K562 (cell line): Measurements from ENCODE around the gene ZFPM1. TPM values are rescaled to one million over a fixed set of nuclear protein-coding genes. Genes with fewer than 3 reads are reported as not detected.

ENCODE experiments used
- BRD4 ChIP-seq: fragments of 200-600 bp; sonication (generic); IDR thresholded peaks from 2 replicates; pipeline ENCODE4 v1.6.1; 2017; ENCODE audit warnings: inconsistent platforms
- CTBP1 ChIP-seq: fragments of 450-650 bp; IDR thresholded peaks from 2 replicates; pipeline ENCODE4 v1.6.1; 2016; ENCODE audit warnings: borderline replicate concordance
- GTF2E2 ChIP-seq: fragments of 200-800 bp; sonication (Bioruptor generic); IDR thresholded peaks from 2 replicates; pipeline ENCODE4 v1.6.1; 2016; ENCODE audit warnings: missing genetic modification characterization, missing compliant biosample characterization
- KDM1A ChIP-seq, 2 experiments: fragments of 450-650 bp; IDR thresholded peaks; 2 replicates each; pipeline ENCODE4 v1.6.1; 2016; ENCODE audit warnings: mild to moderate bottlenecking in 2 of 2
- MEIS2 ChIP-seq: fragments of 450-650 bp; IDR thresholded peaks from 2 replicates; pipeline ENCODE4 v1.6.1; 2014; ENCODE audit warnings: mild to moderate bottlenecking; ENCODE audit not compliant: partially characterized antibody
- MTA2 ChIP-seq: fragments of 450-650 bp; IDR thresholded peaks from 2 replicates; pipeline ENCODE4 v1.6.1; 2016; ENCODE audit warnings: low read depth
- PCBP2 ChIP-seq: fragments of 200-400 bp; formaldehyde crosslinking; IDR thresholded peaks from 2 replicates; pipeline ENCODE4 v1.6.1; 2018; ENCODE audit warnings: low read length, low read depth, mild to moderate bottlenecking, moderate library complexity; ENCODE audit not compliant: poor library complexity, severe bottlenecking
- POU5F1 ChIP-seq: fragments of 150-350 bp; IDR thresholded peaks from 2 replicates; pipeline ENCODE4 v1.6.1; 2014; ENCODE audit warnings: borderline replicate concordance, low read length, low read depth, mild to moderate bottlenecking; ENCODE audit not compliant: partially characterized antibody
- RAD51 ChIP-seq: fragments of 450-650 bp; IDR thresholded peaks from 2 replicates; pipeline ENCODE4 v1.7.1; 2016; ENCODE audit warnings: low read depth, mild to moderate bottlenecking, borderline replicate concordance
- RBBP5 ChIP-seq: fragments of 200-600 bp; sonication (generic); IDR thresholded peaks from 2 replicates; pipeline ENCODE4 v1.6.1; 2012; ENCODE audit warnings: borderline replicate concordance, mild to moderate bottlenecking, low read length, control low read depth, inconsistent platforms; ENCODE audit not compliant: insufficient read depth, poor library complexity, severe bottlenecking
- TCF7 ChIP-seq: sonication (generic); IDR thresholded peaks from 2 replicates; pipeline ENCODE4 v1.6.1; 2016; ENCODE audit warnings: antibody characterized with exemption, borderline replicate concordance
- ZNF780A ChIP-seq: fragments of 250-450 bp; sonication (Bioruptor Pico); IDR thresholded peaks from 2 replicates; pipeline ENCODE4 v1.5.0; 2021; ENCODE audit warnings: mild to moderate bottlenecking
- polyA plus RNA-seq, 8 experiments: library from polyadenylated mRNA; depleted of rRNA in 4 of 8; stranded (reverse) in 5 of 8; unstranded in 3 of 8; fragments of >200 nt; fragmentation: Nextera tagmentation in 2 of 8; fragmentation: Illumina TruSeq in 1 of 8; extraction: Ambion mirVana in 2 of 8; extraction: Trizol in 1 of 8; gene quantifications; 2 replicates each; pipeline versions ENCODE4 v1.2.1 to v1.2.3, GENCODE V29; 2011 to 2014; ENCODE audit warnings: inconsistent platforms in 1 of 8, missing spikeins in 1 of 8
- total RNA-seq, 7 experiments: library from RNA; depleted of rRNA in 6 of 7; stranded (reverse); fragments of >200 nt in 6 of 7; fragmentation: Illumina TruSeq in 2 of 7; extraction: Trizol in 2 of 7; gene quantifications; 2 replicates each; pipeline versions ENCODE4 v1.2.1 to v1.2.3, GENCODE V29; 2011 to 2021; ENCODE audit warnings: low replicate concordance in 1 of 7
- TF ChIP-seq, protein P1 (sequence below): fragments of 250-450 bp; sonication (Bioruptor Pico); IDR thresholded peaks from 2 replicates; pipeline ENCODE4 v1.5.0; 2020; ENCODE audit warnings: mild to moderate bottlenecking
- TF ChIP-seq, protein P2 (sequence below): fragments of 450-650 bp; formaldehyde crosslinking; conservative IDR thresholded peaks from 2 replicates; pipeline ENCODE4 v1.4.0; 2022; ENCODE audit warnings: mild to moderate bottlenecking, missing genetic modification characterization
- TF ChIP-seq, protein P3 (sequence below): IDR thresholded peaks from 3 replicates; pipeline ENCODE4 v1.6.1; 2011; ENCODE audit warnings: borderline replicate concordance, mild to moderate bottlenecking; ENCODE audit not compliant: insufficient read length, insufficient read depth
- TF ChIP-seq, protein P4 (sequence below): fragments of 200-800 bp; sonication (Bioruptor generic); IDR thresholded peaks from 2 replicates; pipeline ENCODE4 v1.6.1; 2017; ENCODE audit warnings: missing genetic modification characterization, missing compliant biosample characterization
- TF ChIP-seq, protein P5 (sequence below): fragments of 250-450 bp; sonication (Bioruptor Pico); IDR thresholded peaks from 2 replicates; pipeline ENCODE4 v1.5.0; 2021

ZFPM1 gene
- total and polyA plus RNA-seq, 9 of the 15 experiments (the other 6 are each of a cell fraction or from before 2014, with no cell fraction given), result 0.03 to 35.9 (median 1.4) TPM

DNA sequence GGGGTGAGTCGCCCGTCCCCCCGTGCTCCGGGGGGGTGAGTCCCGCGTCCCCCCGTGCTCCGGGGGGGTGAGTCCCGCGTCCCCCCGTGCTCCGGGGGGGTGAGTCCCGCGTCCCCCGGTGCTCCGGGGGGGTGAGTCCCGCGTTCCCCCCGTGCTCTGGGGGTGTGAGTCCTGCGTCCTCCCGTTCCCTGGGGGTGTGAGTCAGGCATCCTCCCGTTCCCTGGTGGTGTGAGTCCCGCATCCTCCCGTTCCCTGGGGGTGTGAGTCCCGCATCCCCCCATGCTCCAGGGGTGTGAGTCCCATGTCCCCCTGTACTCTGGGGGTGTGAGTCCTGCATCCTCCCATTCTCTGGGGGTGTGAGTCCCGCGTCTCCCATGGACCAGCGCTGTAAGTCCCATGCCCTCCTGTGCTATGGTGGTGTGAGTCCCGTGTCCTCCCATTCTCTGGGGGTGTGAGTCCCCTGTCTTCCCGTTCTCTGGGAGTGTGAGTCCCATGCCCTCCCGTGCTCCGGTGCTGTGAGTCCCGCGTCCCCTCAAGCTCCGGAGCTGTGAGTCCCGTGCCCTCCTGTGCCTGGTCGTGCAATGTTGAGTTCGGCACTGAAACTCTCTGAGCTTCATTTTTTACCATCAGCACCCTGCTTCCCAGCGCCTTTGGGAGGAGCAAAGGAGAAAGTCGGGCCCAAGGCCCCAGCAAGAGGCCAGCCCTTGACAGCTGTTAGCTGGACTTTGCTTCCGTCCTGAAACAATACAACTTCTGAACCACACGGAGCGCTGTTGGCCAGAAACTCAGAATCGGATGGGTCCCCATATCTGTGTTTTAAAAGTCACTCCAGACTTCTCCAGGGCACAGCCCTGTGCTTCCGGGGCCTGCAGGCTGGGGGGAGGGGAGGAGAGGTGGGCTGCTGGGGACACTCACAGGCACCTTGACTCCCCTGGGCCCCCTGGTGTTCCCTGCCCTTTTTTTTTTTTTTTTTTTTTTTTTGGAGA lies 105.7 kb downstream of the ZFPM1 start (continued):
- TF ChIP-seq PCBP2 (no peak), GTF2E2 (tag) (no peak), RAD51 (no peak), MTA2 (no peak), POU5F1 (no peak), MEIS2 (peak; percentile 67), ZNF780A (CRISPR knock-in tag) (no peak), KDM1A (IDR thresholded peaks at IDR 0.05) (no peak), BRD4 (no peak), CTBP1 (peak; percentile 34; the same call in 1 of the 2 replicates), TCF7 (no peak), RBBP5 (no peak)
- TF ChIP-seq, protein P1, sequence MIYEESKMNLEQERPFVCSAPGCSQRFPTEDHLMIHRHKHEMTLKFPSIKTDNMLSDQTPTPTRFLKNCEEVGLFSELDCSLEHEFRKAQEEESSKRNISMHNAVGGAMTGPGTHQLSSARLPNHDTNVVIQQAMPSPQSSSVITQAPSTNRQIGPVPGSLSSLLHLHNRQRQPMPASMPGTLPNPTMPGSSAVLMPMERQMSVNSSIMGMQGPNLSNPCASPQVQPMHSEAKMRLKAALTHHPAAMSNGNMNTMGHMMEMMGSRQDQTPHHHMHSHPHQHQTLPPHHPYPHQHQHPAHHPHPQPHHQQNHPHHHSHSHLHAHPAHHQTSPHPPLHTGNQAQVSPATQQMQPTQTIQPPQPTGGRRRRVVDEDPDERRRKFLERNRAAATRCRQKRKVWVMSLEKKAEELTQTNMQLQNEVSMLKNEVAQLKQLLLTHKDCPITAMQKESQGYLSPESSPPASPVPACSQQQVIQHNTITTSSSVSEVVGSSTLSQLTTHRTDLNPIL (CRISPR knock-in tag), result no peak
- TF ChIP-seq, protein P2, sequence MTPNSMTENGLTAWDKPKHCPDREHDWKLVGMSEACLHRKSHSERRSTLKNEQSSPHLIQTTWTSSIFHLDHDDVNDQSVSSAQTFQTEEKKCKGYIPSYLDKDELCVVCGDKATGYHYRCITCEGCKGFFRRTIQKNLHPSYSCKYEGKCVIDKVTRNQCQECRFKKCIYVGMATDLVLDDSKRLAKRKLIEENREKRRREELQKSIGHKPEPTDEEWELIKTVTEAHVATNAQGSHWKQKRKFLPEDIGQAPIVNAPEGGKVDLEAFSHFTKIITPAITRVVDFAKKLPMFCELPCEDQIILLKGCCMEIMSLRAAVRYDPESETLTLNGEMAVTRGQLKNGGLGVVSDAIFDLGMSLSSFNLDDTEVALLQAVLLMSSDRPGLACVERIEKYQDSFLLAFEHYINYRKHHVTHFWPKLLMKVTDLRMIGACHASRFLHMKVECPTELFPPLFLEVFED (CRISPR knock-in tag), result no peak
- TF ChIP-seq, protein P3, sequence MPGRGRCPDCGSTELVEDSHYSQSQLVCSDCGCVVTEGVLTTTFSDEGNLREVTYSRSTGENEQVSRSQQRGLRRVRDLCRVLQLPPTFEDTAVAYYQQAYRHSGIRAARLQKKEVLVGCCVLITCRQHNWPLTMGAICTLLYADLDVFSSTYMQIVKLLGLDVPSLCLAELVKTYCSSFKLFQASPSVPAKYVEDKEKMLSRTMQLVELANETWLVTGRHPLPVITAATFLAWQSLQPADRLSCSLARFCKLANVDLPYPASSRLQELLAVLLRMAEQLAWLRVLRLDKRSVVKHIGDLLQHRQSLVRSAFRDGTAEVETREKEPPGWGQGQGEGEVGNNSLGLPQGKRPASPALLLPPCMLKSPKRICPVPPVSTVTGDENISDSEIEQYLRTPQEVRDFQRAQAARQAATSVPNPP, result no peak
- TF ChIP-seq, protein P4, sequence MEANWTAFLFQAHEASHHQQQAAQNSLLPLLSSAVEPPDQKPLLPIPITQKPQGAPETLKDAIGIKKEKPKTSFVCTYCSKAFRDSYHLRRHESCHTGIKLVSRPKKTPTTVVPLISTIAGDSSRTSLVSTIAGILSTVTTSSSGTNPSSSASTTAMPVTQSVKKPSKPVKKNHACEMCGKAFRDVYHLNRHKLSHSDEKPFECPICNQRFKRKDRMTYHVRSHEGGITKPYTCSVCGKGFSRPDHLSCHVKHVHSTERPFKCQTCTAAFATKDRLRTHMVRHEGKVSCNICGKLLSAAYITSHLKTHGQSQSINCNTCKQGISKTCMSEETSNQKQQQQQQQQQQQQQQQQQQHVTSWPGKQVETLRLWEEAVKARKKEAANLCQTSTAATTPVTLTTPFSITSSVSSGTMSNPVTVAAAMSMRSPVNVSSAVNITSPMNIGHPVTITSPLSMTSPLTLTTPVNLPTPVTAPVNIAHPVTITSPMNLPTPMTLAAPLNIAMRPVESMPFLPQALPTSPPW (CRISPR knock-in tag), result no peak
- TF ChIP-seq, protein P5, sequence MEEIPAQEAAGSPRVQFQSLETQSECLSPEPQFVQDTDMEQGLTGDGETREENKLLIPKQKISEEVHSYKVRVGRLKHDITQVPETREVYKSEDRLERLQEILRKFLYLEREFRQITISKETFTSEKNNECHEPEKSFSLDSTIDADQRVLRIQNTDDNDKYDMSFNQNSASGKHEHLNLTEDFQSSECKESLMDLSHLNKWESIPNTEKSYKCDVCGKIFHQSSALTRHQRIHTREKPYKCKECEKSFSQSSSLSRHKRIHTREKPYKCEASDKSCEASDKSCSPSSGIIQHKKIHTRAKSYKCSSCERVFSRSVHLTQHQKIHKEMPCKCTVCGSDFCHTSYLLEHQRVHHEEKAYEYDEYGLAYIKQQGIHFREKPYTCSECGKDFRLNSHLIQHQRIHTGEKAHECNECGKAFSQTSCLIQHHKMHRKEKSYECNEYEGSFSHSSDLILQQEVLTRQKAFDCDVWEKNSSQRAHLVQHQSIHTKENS (CRISPR knock-in tag), result no peak
